Fibroblast of villous mesenchyme (primary cell): ENCODE data around the gene CKB. TPM values are rescaled to one million over a fixed set of nuclear protein-coding genes. Genes with fewer than 3 reads are reported as not detected.

Experiments used
- DNase-seq: peaks from one replicate; pipeline ENCODE4 v3.0.0-alpha.2; 2010; ENCODE audit warnings: low read depth
- H3K4me3 ChIP-seq: 2 replicates; pipeline ENCODE4 v1.5.1; 2011; ENCODE audit warnings: low read depth, mild to moderate bottlenecking, low read length
- CTCF ChIP-seq: IDR thresholded peaks from 2 replicates; pipeline ENCODE4 v1.5.1; 2012; ENCODE audit warnings: low read depth, mild to moderate bottlenecking, low read length; ENCODE audit not compliant: insufficient read depth
- total RNA-seq: library from RNA; depleted of rRNA; stranded (reverse); fragments of >200 nt; gene quantifications from 2 replicates; pipeline ENCODE4 v1.2.3, GENCODE V29; 2012

The CKB gene
- total RNA-seq, 1 donor = 17.7 TPM

- no peak for DNase-seq
- TF ChIP-seq CTCF = no peak
- no peak overlapping the region for H3K4me3 ChIP-seq
Measured at GRCh38 chr14:103555559-103556337, 33.1 kb upstream of the CKB start.

DNA sequence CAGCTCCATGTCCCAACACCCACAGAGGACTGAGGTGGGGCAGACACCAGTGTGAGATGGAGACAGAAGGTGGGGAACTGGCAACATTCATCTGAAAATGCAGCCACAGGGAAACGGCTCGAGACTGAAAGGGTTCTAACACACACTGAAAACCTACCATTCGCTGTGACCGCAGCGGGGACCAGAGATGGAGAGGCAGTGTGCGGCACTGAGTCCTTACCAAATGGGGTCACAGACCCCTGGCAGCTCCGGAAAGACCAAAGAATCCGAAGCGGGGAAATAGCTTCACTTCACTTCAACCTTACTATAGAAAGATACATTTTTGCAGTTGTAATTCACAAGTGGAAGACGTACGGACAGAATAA lies 30.2 kb upstream of the CKB start:
- no peak for DNase-seq
- no peak overlapping the region for H3K4me3 ChIP-seq
- TF ChIP-seq CTCF = no peak

- DNase-seq = no peak
- TF ChIP-seq CTCF = no peak
- no peak overlapping the region for H3K4me3 ChIP-seq
Measured at GRCh38 chr14:103552011-103552845, 29.6 kb upstream of the CKB start.

DNA sequence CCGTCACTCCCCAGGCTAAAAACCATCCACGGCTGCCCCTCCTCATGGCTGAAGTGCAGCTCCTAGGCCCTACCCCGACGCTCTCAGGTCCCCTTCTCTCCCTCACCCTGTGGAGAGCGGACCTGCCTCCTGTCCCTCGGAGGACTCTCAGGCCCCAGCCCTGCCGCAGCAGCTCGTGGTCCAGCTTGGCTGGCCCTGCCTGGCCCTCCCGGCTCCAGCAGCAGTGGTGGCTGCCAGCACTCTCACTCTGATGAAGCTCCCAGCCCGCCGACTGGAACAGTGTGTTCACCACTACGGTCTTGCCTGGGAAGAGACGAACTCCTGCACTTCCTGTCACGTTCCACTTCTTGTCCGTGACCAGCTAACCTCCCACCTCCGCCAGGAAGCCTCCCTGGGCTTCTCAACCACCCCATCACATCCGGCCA lies 28.7 kb upstream of the CKB start:
- no peak overlapping the region for H3K4me3 ChIP-seq
- TF ChIP-seq CTCF = no peak
- DNase-seq = no peak

DNA sequence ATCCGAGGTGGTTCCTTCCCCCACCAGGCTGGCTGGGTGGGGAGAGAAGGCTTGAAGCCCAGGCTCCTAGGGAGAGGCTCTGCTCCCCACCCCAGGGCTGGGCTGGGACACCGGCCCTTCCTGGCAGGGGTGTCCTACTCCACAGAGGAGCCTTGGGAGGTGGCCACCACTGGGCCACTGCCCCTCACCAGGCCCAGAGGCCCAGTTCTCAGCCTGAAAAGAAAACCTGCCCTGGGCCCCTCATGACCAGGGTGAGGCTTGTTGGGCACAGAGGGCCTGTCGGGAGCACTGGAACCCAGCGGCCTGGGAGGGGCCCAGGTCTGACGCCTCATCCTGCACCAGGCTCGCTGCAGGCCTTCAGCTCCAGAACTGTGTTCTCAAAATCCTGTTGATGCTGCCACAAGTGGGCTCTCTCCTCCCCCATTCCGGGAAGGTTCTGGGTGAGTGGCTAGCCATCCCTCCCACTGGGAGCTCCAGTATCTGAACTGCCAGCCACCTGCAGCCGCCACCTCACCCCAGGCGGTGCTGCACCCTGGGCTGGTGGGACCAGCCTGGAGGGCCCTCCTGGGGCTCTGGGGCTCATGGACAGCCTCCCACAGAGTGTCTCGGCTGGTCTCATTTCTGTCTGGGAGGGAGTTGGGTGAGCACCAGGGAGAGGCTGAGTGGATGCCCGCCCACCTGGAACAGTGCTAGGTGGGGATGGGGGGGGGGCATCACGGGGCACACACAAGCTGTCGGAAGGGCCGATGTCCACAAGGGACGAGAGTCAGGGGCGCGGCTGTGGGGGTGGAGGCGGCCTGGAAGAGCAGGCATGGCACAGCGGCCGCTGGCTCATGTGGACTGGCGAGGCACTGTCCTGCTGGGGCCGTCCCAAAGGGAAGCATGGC lies 28.1 kb upstream of the CKB start:
- no peak for TF ChIP-seq CTCF
- DNase-seq = no peak
- H3K4me3 ChIP-seq = no peak overlapping the region
